NB4 (cell line): ENCODE data around the gene SPCS1.

ENCODE experiments used
- TF ChIP-seq, protein P1 (sequence below): IDR thresholded peaks from one replicate; pipeline ENCODE4 v1.5.1; 2012; ENCODE audit warnings: low read depth, low read length
- TF ChIP-seq, protein P2 (sequence below): IDR thresholded peaks from 2 replicates; pipeline ENCODE4 v1.6.1; 2011; ENCODE audit warnings: low read depth, low read length

DNA sequence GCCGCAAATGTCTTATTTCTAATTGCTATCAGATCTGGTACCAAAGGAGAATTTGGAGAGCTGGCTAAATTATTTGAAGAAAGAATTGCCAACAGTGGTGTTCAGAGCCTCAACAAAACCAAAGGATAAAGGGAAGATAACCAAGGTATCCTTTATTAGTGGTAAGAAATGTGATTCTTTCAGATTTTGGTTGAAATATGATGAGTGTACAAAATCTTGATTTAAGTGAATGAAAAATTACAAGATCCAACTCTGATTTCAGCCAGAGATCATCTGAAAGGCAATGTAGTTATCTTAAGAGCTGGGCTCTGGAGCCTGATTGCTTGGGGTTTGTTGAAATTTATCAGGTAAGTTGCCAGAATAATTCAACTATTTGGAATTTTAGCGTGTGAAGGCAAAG is 15.3 kb upstream of the SPCS1 start:
- TF ChIP-seq, protein P1, sequence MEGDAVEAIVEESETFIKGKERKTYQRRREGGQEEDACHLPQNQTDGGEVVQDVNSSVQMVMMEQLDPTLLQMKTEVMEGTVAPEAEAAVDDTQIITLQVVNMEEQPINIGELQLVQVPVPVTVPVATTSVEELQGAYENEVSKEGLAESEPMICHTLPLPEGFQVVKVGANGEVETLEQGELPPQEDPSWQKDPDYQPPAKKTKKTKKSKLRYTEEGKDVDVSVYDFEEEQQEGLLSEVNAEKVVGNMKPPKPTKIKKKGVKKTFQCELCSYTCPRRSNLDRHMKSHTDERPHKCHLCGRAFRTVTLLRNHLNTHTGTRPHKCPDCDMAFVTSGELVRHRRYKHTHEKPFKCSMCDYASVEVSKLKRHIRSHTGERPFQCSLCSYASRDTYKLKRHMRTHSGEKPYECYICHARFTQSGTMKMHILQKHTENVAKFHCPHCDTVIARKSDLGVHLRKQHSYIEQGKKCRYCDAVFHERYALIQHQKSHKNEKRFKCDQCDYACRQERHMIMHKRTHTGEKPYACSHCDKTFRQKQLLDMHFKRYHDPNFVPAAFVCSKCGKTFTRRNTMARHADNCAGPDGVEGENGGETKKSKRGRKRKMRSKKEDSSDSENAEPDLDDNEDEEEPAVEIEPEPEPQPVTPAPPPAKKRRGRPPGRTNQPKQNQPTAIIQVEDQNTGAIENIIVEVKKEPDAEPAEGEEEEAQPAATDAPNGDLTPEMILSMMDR, result no peak
- TF ChIP-seq, protein P2, sequence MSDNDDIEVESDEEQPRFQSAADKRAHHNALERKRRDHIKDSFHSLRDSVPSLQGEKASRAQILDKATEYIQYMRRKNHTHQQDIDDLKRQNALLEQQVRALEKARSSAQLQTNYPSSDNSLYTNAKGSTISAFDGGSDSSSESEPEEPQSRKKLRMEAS, result no peak
